Activated CD4-positive, alpha-beta T cell treated with anti-CD3 and anti-CD28 coated beads, Interleukin-2, amount 50 U/mL, for 1 hour (primary cell): ENCODE data around the gene NRARP.

Experiments
- DNase-seq: peaks from one replicate; pipeline ENCODE4 v3.0.0-alpha.2; 2020

The NRARP gene

GRCh38 chr9:137255448-137256114 lies 46.5 kb downstream of the NRARP start:
- DNase-seq = no peak

- peak; percentile 96 for DNase-seq
These were observed 47.2 kb downstream of the NRARP start, which contains the start of gene NELFB for GRCh38 chr9:137254624-137255447. Gene NELFB, plus strand, starts transcription at chr9:137255327.

- no peak for DNase-seq
These were observed 48.1 kb downstream of the NRARP start for GRCh38 chr9:137253717-137254623.

- no peak for DNase-seq
These were observed 49.2 kb downstream of the NRARP start for GRCh38 chr9:137252555-137253506.

GRCh38 chr9:137251490-137252268 lies 50.4 kb downstream of the NRARP start:
- no peak for DNase-seq

- no peak for DNase-seq
These were observed 50.9 kb downstream of the NRARP start, which contains the start of gene STPG3 for GRCh38 chr9:137251194-137251461. Gene STPG3, plus strand, starts transcription at chr9:137251286. Its CDS starts 1 bp downstream, at chr9:137251287.

GRCh38 chr9:137250329-137251193 lies 51.5 kb downstream of the NRARP start:
- DNase-seq = no peak
